Esophagus (tissue), 2 donors: ENCODE results near the gene TMEM219. TPM values are rescaled to one million over a fixed set of nuclear protein-coding genes. Genes with fewer than 3 reads are reported as not detected.

Source experiments
- H3K27ac ChIP-seq, 2 donors: one replicate each; pipeline ENCODE4 v1.5.1; 2013; ENCODE audit warnings: low read depth in 2 of 2, mild to moderate bottlenecking in 2 of 2, inconsistent platforms in 1 of 2, low read length in 1 of 2, moderate library complexity in 1 of 2
- H3K27me3 ChIP-seq, 2 donors: one replicate each; pipeline ENCODE4 v1.6.1; 2013; ENCODE audit warnings: low read length in 2 of 2, control low read depth in 1 of 2, mild to moderate bottlenecking in 1 of 2; ENCODE audit not compliant: insufficient read depth in 2 of 2, control insufficient read depth in 1 of 2
- H3K36me3 ChIP-seq, 2 donors: one replicate each; pipeline ENCODE4 v1.6.1; 2013; ENCODE audit warnings: low read length in 1 of 2; ENCODE audit not compliant: control insufficient read depth in 2 of 2, insufficient read depth in 2 of 2
- H3K4me1 ChIP-seq, 2 donors: one replicate each; pipeline ENCODE4 v1.6.1; 2013; ENCODE audit warnings: low read length in 1 of 2; ENCODE audit not compliant: control insufficient read depth in 2 of 2, insufficient read depth in 2 of 2
- H3K4me3 ChIP-seq, 2 donors: one replicate each; pipeline ENCODE4 v1.5.1; 2013; ENCODE audit warnings: low read length in 2 of 2, mild to moderate bottlenecking in 2 of 2, low read depth in 1 of 2, moderate library complexity in 1 of 2
- H3K9me3 ChIP-seq, 2 donors: one replicate each; pipeline ENCODE4 v1.6.1; 2013; ENCODE audit warnings: mild to moderate bottlenecking in 2 of 2, low read depth in 1 of 2, low read length in 1 of 2, moderate library complexity in 1 of 2; ENCODE audit not compliant: control insufficient read depth in 2 of 2, insufficient read depth in 1 of 2
- WGBS, 2 donors: extraction: QIAGEN DNeasy Blood & Tissue Kit; methylation state at CpG; one replicate each; pipeline ENCODE4 v1.1.7; 2013; 5-methylcytosine and 5-hydroxymethylcytosine counted together
- polyA plus RNA-seq, 2 donors: library from polyadenylated mRNA; stranded (reverse); fragments of 200-250 nt; gene quantifications; one replicate each; pipeline ENCODE4 v1.2.3, GENCODE V29; 2013
- donor health status: healthy with polysubstance abuse.
- donor health status: Bipolar disorder and iron deficiency.

The TMEM219 gene
- polyA plus RNA-seq, 2 donors, result 61.1 to 83.4 TPM

GRCh38 chr16:29971304-29971703, 9.4 kb downstream of the TMEM219 start:
- H3K9me3 ChIP-seq, result no peaks in the 10 kb centered on the region
- H3K36me3 ChIP-seq, result peaks cover 0 to 9% of the 10 kb centered on the region in 2 donors
- no peaks in the 10 kb centered on the region for H3K27me3 ChIP-seq
- no peak overlapping the region for H3K4me3 ChIP-seq
- 88 to 91% methylated on average over 8 of the region's 8 CpGs for WGBS, 2 donors
- H3K4me1 ChIP-seq, result peaks cover 9 to 16% of the 10 kb centered on the region in 2 donors
- H3K27ac ChIP-seq, result no peak overlapping the region

- Histone ChIP-seq H3K4me3 (no peak overlapping the region), H3K9me3 (no peaks in the 10 kb centered on the region), H3K27ac (peak overlapping the region in 1 of 2 donors; percentile 31), H3K4me1 (peaks cover 10 to 16% of the 10 kb centered on the region in 2 donors), H3K36me3 (peaks cover 0 to 9% of the 10 kb centered on the region in 2 donors), H3K27me3 (no peaks in the 10 kb centered on the region)
- WGBS, 2 donors, result 91 to 100% methylated on average over 1 of the region's 1 CpG
Measured at GRCh38 chr16:29972500-29972899, 10.6 kb downstream of the TMEM219 start.

GRCh38 chr16:29972992-29973383, 11.1 kb downstream of the TMEM219 start:
- peak overlapping the region; percentile 64 to 94 for H3K4me3 ChIP-seq
- 61 to 76% methylated on average over 6 of the region's 6 CpGs for WGBS, 2 donors

GRCh38 chr16:29973384-29974246, 11.7 kb downstream of the TMEM219 start, which contains the start of gene TAOK2:
Gene TAOK2, plus strand, starts transcription at chr16:29973868. Its CDS starts 3,905 bp downstream, at chr16:29977773.
- WGBS, 2 donors, result 4% methylated on average over 70 to 75 of the region's 75 CpGs
- peak within 1 kb of the TSS; percentile 77 to 96 for H3K27ac ChIP-seq
- H3K4me1 ChIP-seq, result peaks cover 10 to 16% of the 10 kb centered on the region in 2 donors

More at GRCh38 chr16:29972992-29973383, 11.1 kb downstream of the TMEM219 start:
- H3K4me1 ChIP-seq, result peaks cover 10 to 16% of the 10 kb centered on the region in 2 donors
- no peaks in the 10 kb centered on the region for H3K9me3 ChIP-seq
- peaks cover 5 to 8% of the 10 kb centered on the region in 2 donors for H3K36me3 ChIP-seq
- H3K27ac ChIP-seq, result peak overlapping the region in 1 of 2 donors; percentile 40
- H3K27me3 ChIP-seq, result no peaks in the 10 kb centered on the region

GRCh38 chr16:29974291-29975133, 12.6 kb downstream of the TMEM219 start:
- Histone ChIP-seq H3K27ac (peak overlapping the region; percentile 77 to 96), H3K4me1 (peaks cover 10 to 16% of the 10 kb centered on the region in 2 donors), H3K9me3 (no peaks in the 10 kb centered on the region), H3K27me3 (no peaks in the 10 kb centered on the region), H3K36me3 (peaks cover 14 to 19% of the 10 kb centered on the region in 2 donors), H3K4me3 (peak overlapping the region; percentile 64 to 94)
- 2% methylated on average over 30 to 31 of the region's 31 CpGs for WGBS, 2 donors

More at GRCh38 chr16:29973384-29974246, 11.7 kb downstream of the TMEM219 start, which contains the start of gene TAOK2:
- H3K27me3 ChIP-seq, result no peaks in the 10 kb centered on the region
- peaks cover 10 to 11% of the 10 kb centered on the region in 2 donors for H3K36me3 ChIP-seq
- no peaks in the 10 kb centered on the region for H3K9me3 ChIP-seq
- peak within 1 kb of the TSS; percentile 64 to 94 for H3K4me3 ChIP-seq

- H3K4me1 ChIP-seq, result peaks cover 10 to 16% of the 10 kb centered on the region in 2 donors
- peak overlapping the region; percentile 64 to 94 for H3K4me3 ChIP-seq
- 52 to 55% methylated on average over 5 of the region's 5 CpGs for WGBS, 2 donors
- peak overlapping the region in 1 of 2 donors; percentile 96 for H3K27ac ChIP-seq
- H3K36me3 ChIP-seq, result peaks cover 17 to 21% of the 10 kb centered on the region in 2 donors
- H3K9me3 ChIP-seq, result no peaks in the 10 kb centered on the region
- no peaks in the 10 kb centered on the region for H3K27me3 ChIP-seq
Measured at GRCh38 chr16:29975134-29975538, 13.3 kb downstream of the TMEM219 start.

GRCh38 chr16:29975811-29976511, 14.1 kb downstream of the TMEM219 start:
- Histone ChIP-seq H3K9me3 (no peaks in the 10 kb centered on the region), H3K4me1 (peaks cover 10 to 16% of the 10 kb centered on the region in 2 donors), H3K36me3 (peaks cover 17 to 25% of the 10 kb centered on the region in 2 donors), H3K27ac (peak overlapping the region in 1 of 2 donors; percentile 33), H3K4me3 (peak overlapping the region in 1 of 2 donors; percentile 94), H3K27me3 (no peaks in the 10 kb centered on the region)
- WGBS, 2 donors, result 22 to 29% methylated on average over 5 to 6 of the region's 6 CpGs

GRCh38 chr16:29977063-29977825, 15.4 kb downstream of the TMEM219 start:
- 80 to 84% methylated on average over 9 of the region's 9 CpGs for WGBS, 2 donors
- Histone ChIP-seq H3K27ac (no peak overlapping the region), H3K9me3 (no peaks in the 10 kb centered on the region), H3K27me3 (no peaks in the 10 kb centered on the region), H3K36me3 (peaks cover 20 to 30% of the 10 kb centered on the region in 2 donors), H3K4me1 (peaks cover 10 to 16% of the 10 kb centered on the region in 2 donors), H3K4me3 (no peak overlapping the region)
